SU-DHL-6 (cell line): ENCODE measurements around the gene NPB.

Source experiments
- H2AFZ ChIP-seq: fragments of 200-600 bp; sonication (generic); 2 replicates; pipeline ENCODE4 v1.6.1; 2014; ENCODE audit warnings: low read depth, mild to moderate bottlenecking, moderate library complexity, mixed read lengths, antibody characterized with exemption, low read length; ENCODE audit not compliant: severe bottlenecking
- H3F3A ChIP-seq: fragments of 200-600 bp; shearing (Covaris generic); 2 replicates; pipeline ENCODE4 v1.6.0; 2016; ENCODE audit warnings: antibody characterized with exemption, mild to moderate bottlenecking; ENCODE audit not compliant: insufficient read depth
- H3K27ac ChIP-seq: fragments of 200-600 bp; sonication (generic); 2 replicates; pipeline ENCODE4 v1.5.1; 2016; ENCODE audit warnings: low read depth, mild to moderate bottlenecking, low read length, moderate library complexity, mixed read lengths
- H3K27me3 ChIP-seq: fragments of 200-600 bp; sonication (generic), shearing (Covaris generic); 2 replicates; pipeline ENCODE4 v1.6.0; 2014; ENCODE audit warnings: mild to moderate bottlenecking, low read length
- H3K36me3 ChIP-seq: fragments of 200-600 bp; sonication (generic); 2 replicates; pipeline ENCODE4 v1.6.1; 2014; ENCODE audit warnings: mild to moderate bottlenecking, low read length, mixed read lengths
- H3K4me2 ChIP-seq: fragments of 300-600, 200-600 bp; shearing (Covaris generic), sonication (generic); 2 replicates; pipeline ENCODE4 v1.6.0; 2014; ENCODE audit warnings: low read length, low read depth, mild to moderate bottlenecking; ENCODE audit not compliant: poor library complexity, severe bottlenecking
- H3K4me3 ChIP-seq: fragments of 200-600 bp; sonication (generic); 2 replicates; pipeline ENCODE4 v1.5.1; 2014; ENCODE audit warnings: antibody characterized with exemption, low read length, mild to moderate bottlenecking, mixed read lengths; ENCODE audit not compliant: insufficient read depth, poor library complexity, severe bottlenecking
- H3K79me2 ChIP-seq: fragments of 200-600 bp; sonication (generic); 2 replicates; pipeline ENCODE4 v1.6.1; 2014; ENCODE audit warnings: mild to moderate bottlenecking, low read length, moderate library complexity; ENCODE audit not compliant: insufficient read depth
- H3K9ac ChIP-seq: fragments of 200-600 bp; sonication (generic); 2 replicates; pipeline ENCODE4 v1.7.0; 2014; ENCODE audit warnings: mild to moderate bottlenecking, low read length
- H3K9me2 ChIP-seq: fragments of 200-600 bp; sonication (generic); replicated peaks from 2 replicates; pipeline ENCODE4 v1.6.1; 2014; ENCODE audit warnings: low read length; ENCODE audit not compliant: insufficient read depth
- H3K9me3 ChIP-seq: fragments of 200-600 bp; sonication (generic); 2 replicates; pipeline ENCODE4 v1.6.1; 2014; ENCODE audit warnings: low read length, mixed read lengths; ENCODE audit not compliant: insufficient read depth
- H4K20me1 ChIP-seq: fragments of 200-600 bp; sonication (generic); 2 replicates; pipeline ENCODE4 v1.6.1; 2014; ENCODE audit warnings: low read depth, mild to moderate bottlenecking, antibody characterized with exemption, low read length, moderate library complexity, mixed read lengths
- CTCF ChIP-seq: fragments of 200-600 bp; sonication (generic); IDR thresholded peaks from one replicate; pipeline ENCODE4 v1.5.1; 2017; ENCODE audit warnings: antibody characterized with exemption, mild to moderate bottlenecking, low read length, moderate library complexity; ENCODE audit not compliant: insufficient read depth, poor library complexity, severe bottlenecking
- EZH2phosphoT487 ChIP-seq: fragments of 200-600 bp; sonication (generic), shearing (Covaris generic); conservative IDR thresholded peaks from 2 replicates; pipeline ENCODE4 v1.6.1; 2018; ENCODE audit warnings: mild to moderate bottlenecking, antibody characterized with exemption, low read length, moderate library complexity, mixed read lengths

NPB gene

GRCh38 chr17:81927152-81927652 lies 25.2 kb downstream of the NPB start:
- Histone ChIP-seq H3K4me3 (peak overlapping the region; percentile 92), H3K36me3 (no peaks in the 10 kb centered on the region), H3K27ac (peak overlapping the region; percentile 86), H2AFZ (no peak overlapping the region), H3K4me2 (peak overlapping the region; percentile 71), H3K79me2 (peaks cover 42% of the 10 kb centered on the region), H3K9me2 (no peaks in the 10 kb centered on the region), H3K9me3 (no peaks in the 10 kb centered on the region), H3K9ac (peak overlapping the region; percentile 93), H3K27me3 (no peaks in the 10 kb centered on the region), H4K20me1 (no peaks in the 10 kb centered on the region), H3F3A (peaks cover 18% of the 10 kb centered on the region)
- TF ChIP-seq CTCF, result no peak
- TF ChIP-seq EZH2phosphoT487, result no peak

GRCh38 chr17:81927653-81928543 lies 25.9 kb downstream of the NPB start, which contains the start of gene MAFG:
Gene MAFG (minus strand): TSS chr17:81927735. CDS start chr17:81923185, 4,550 bp downstream.
- H3K27ac ChIP-seq, result peak within 1 kb of the TSS; percentile 86
- H3K4me3 ChIP-seq, result peak within 1 kb of the TSS; percentile 92
- H4K20me1 ChIP-seq, result no peaks in the 10 kb centered on the region
- H2AFZ ChIP-seq, result peak within 1 kb of the TSS; percentile 50
- no peaks in the 10 kb centered on the region for H3K27me3 ChIP-seq
- peak within 1 kb of the TSS; percentile 71 for H3K4me2 ChIP-seq
- H3K9me2 ChIP-seq, result no peaks in the 10 kb centered on the region
- H3K36me3 ChIP-seq, result no peaks in the 10 kb centered on the region
- peak within 1 kb of the TSS; percentile 93 for H3K9ac ChIP-seq
- peaks cover 21% of the 10 kb centered on the region for H3F3A ChIP-seq
- no peaks in the 10 kb centered on the region for H3K9me3 ChIP-seq
- peaks cover 40% of the 10 kb centered on the region for H3K79me2 ChIP-seq
- TF ChIP-seq CTCF, result peak; percentile 88
- no peak for TF ChIP-seq EZH2phosphoT487

- peaks cover 34% of the 10 kb centered on the region for H3K79me2 ChIP-seq
- peak overlapping the region; percentile 72 for H3K4me3 ChIP-seq
- no peaks in the 10 kb centered on the region for H3K36me3 ChIP-seq
- TF ChIP-seq CTCF (no peak), EZH2phosphoT487 (no peak)
- peaks cover 24% of the 10 kb centered on the region for H3F3A ChIP-seq
- no peaks in the 10 kb centered on the region for H4K20me1 ChIP-seq
- peak overlapping the region; percentile 64 for H3K4me2 ChIP-seq
- H3K9me2 ChIP-seq, result no peaks in the 10 kb centered on the region
- no peaks in the 10 kb centered on the region for H3K9me3 ChIP-seq
- peak overlapping the region; percentile 71 for H3K9ac ChIP-seq
- peak overlapping the region; percentile 61 for H3K27ac ChIP-seq
- no peak overlapping the region for H2AFZ ChIP-seq
- no peaks in the 10 kb centered on the region for H3K27me3 ChIP-seq
These were observed 26.7 kb downstream of the NPB start for GRCh38 chr17:81928544-81929252.
